Measurements from ENCODE around the gene NAALADL2. TPM values are rescaled to one million over a fixed set of nuclear protein-coding genes. Genes with fewer than 3 reads are reported as not detected.

Gene NAALADL2
- total RNA-seq, 2 experiments from 2014 or later, result 0.30 to 1.2 TPM

GRCh38 chr3:175748087-175748730 is 889.1 kb downstream of the NAALADL2 start:
- Mint-ChIP-seq H3K4me3 (no peak overlapping the region), H3K36me3 (ENCODE audit: low read depth) (no peaks in the 10 kb centered on the region), H3K27ac (no peak overlapping the region), H3K4me1 (ENCODE audit: low read depth) (no peaks in the 10 kb centered on the region), H3K27me3 (no peaks in the 10 kb centered on the region), H3K9me3 (peaks cover 3% of the 10 kb centered on the region)
- intact Hi-C loops (cut with DNase I, micrococcal nuclease), result no loop called here
- no peak for TF ChIP-seq CTCF (IDR thresholded peaks at IDR 0.05)
- CTCF ChIA-PET, result no interaction called here
- Histone ChIP-seq H3K4me1 (ENCODE audit: insufficient read depth, low read length) (no peaks in the 10 kb centered on the region), H3K27ac (ENCODE audit: low read depth in 1 of 2, low read length in 2 of 2) (no peak overlapping the region), H3K27me3 (ENCODE audit: control insufficient read depth in 1 of 2, insufficient read depth in 2 of 2, low read length in 2 of 2) (no peaks in the 10 kb centered on the region), H3K36me3 (ENCODE audit: insufficient read depth, low read length) (no peaks in the 10 kb centered on the region), H3K4me3 (ENCODE audit: low read length) (no peak overlapping the region), H3K9me3 (ENCODE audit: control insufficient read depth in 1 of 2, insufficient read depth in 1 of 2, low read length in 2 of 2) (peaks cover 0 to under 1% of the 10 kb centered on the region in 2 experiments)
- DNase-seq (no peak), ATAC-seq (ENCODE audit: poor library complexity) (no peak)
- POLR2A ChIA-PET, result no interaction called here

DNA sequence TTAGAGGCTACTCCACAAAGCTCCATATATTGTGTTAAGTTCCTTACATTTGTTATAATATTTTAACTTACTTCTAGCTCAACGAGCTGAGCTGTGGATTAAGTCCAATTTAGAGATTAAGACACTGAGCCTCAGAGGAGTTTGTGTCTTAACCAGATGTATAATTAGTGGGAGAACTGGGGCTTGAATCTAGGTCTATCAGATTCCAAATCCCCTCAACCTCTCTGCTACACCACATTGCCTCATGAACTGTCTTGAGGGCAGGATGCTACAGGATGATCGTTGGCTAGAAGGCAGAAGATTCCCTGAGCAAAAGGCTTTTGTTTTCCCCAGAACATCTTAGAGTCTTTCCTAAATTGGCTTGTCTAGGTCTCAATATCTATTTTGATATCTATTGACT is 890.8 kb downstream of the NAALADL2 start:
- H3K9me3 Mint-ChIP-seq, result peaks cover 3% of the 10 kb centered on the region
- Histone ChIP-seq H3K27ac (ENCODE audit: low read depth in 1 of 2, low read length in 2 of 2) (no peak overlapping the region), H3K9me3 (ENCODE audit: control insufficient read depth in 1 of 2, insufficient read depth in 1 of 2, low read length in 2 of 2) (no peaks in the 10 kb centered on the region), H3K36me3 (ENCODE audit: insufficient read depth, low read length) (no peaks in the 10 kb centered on the region), H3K4me1 (ENCODE audit: insufficient read depth, low read length) (no peaks in the 10 kb centered on the region), H3K27me3 (ENCODE audit: control insufficient read depth in 1 of 2, insufficient read depth in 2 of 2, low read length in 2 of 2) (no peaks in the 10 kb centered on the region), H3K4me3 (ENCODE audit: low read length) (no peak overlapping the region)
- H3K27ac Mint-ChIP-seq, result no peak overlapping the region
- no peaks in the 10 kb centered on the region for H3K36me3 Mint-ChIP-seq (ENCODE audit: low read depth)
- TF ChIP-seq CTCF (IDR thresholded peaks at IDR 0.05), result no peak
- POLR2A ChIA-PET, result no interaction called here
- no peak overlapping the region for H3K4me3 Mint-ChIP-seq
- H3K4me1 Mint-ChIP-seq (ENCODE audit: low read depth), result no peaks in the 10 kb centered on the region
- CTCF ChIA-PET, result no interaction called here
- ATAC-seq (ENCODE audit: poor library complexity), result no peak
- intact Hi-C loops (cut with DNase I, micrococcal nuclease), result no loop called here
- H3K27me3 Mint-ChIP-seq, result no peaks in the 10 kb centered on the region
- DNase-seq, result no peak

- H3K36me3 ChIP-seq (ENCODE audit: insufficient read depth, low read length), result no peaks in the 10 kb centered on the region
- POLR2A ChIA-PET, result no interaction called here
- Mint-ChIP-seq H3K36me3 (ENCODE audit: low read depth) (no peaks in the 10 kb centered on the region), H3K27me3 (no peaks in the 10 kb centered on the region), H3K4me1 (ENCODE audit: low read depth) (no peaks in the 10 kb centered on the region), H3K9me3 (peaks cover 3% of the 10 kb centered on the region), H3K27ac (no peak overlapping the region), H3K4me3 (no peak overlapping the region)
- CTCF ChIA-PET, result no interaction called here
- DNase-seq (no peak), ATAC-seq (ENCODE audit: poor library complexity) (no peak)
- no peaks in the 10 kb centered on the region for H3K27me3 ChIP-seq (ENCODE audit: control insufficient read depth in 1 of 2, insufficient read depth in 2 of 2, low read length in 2 of 2)
- no peaks in the 10 kb centered on the region for H3K4me1 ChIP-seq (ENCODE audit: insufficient read depth, low read length)
- no peak for TF ChIP-seq CTCF (IDR thresholded peaks at IDR 0.05)
- intact Hi-C loops (cut with DNase I, micrococcal nuclease), result no loop called here
- no peak overlapping the region for H3K27ac ChIP-seq (ENCODE audit: low read depth in 1 of 2, low read length in 2 of 2)
- no peak overlapping the region for H3K4me3 ChIP-seq (ENCODE audit: low read length)
- no peaks in the 10 kb centered on the region for H3K9me3 ChIP-seq (ENCODE audit: control insufficient read depth in 1 of 2, insufficient read depth in 1 of 2, low read length in 2 of 2)
These were observed 892.0 kb downstream of the NAALADL2 start for GRCh38 chr3:175751089-175751488.

Measured in CD4-positive, alpha-beta T cell (primary cell).